Caco-2 (cell line): ENCODE results near the gene CTIF. TPM values are rescaled to one million over a fixed set of nuclear protein-coding genes. Genes with fewer than 3 reads are reported as not detected.

Experiments
- BruUV-seq: library from RNA; stranded (reverse); fragments of 400-500 nt; replicated peaks from 2 replicates; lab custom pipeline; 2021; lab: Mats Ljungman, UMichigan
- CTCF ChIA-PET: fragments of 300-600 bp; sonication (Branson Sonifier 250); formaldehyde crosslinking; loops from one replicate; lab custom pipeline; 2022; ENCODE audit warnings: antibody characterized with exemption; lab: Charles Lee
- POLR2A ChIA-PET: fragments of 300-600 bp; sonication (Branson Sonifier 250); formaldehyde crosslinking; loops from one replicate; lab custom pipeline; 2022; ENCODE audit warnings: antibody characterized with exemption; lab: Charles Lee
- DNase-seq, 2 experiments: peaks; one replicate each; pipeline versions ENCODE4 v3.0.0 to v3.0.0-alpha.2; 2020 to 2022
- H3K27me3 ChIP-seq: replicated peaks from 2 replicates; pipeline ENCODE4 v1.6.0; 2011; ENCODE audit warnings: low read length; ENCODE audit not compliant: control insufficient read depth, insufficient read depth
- H3K36me3 ChIP-seq: 2 replicates; pipeline ENCODE4 v1.5.1; 2011; ENCODE audit warnings: low read length; ENCODE audit not compliant: control insufficient read depth, insufficient read depth
- H3K4me1 ChIP-seq: fragments of 250-450 bp; sonication (Bioruptor Pico); 2 replicates; pipeline ENCODE4 v1.5.1; 2020; ENCODE audit warnings: mild to moderate bottlenecking
- H3K4me3 ChIP-seq: 2 replicates; pipeline ENCODE4 v1.5.1; 2011; ENCODE audit warnings: low read depth, mild to moderate bottlenecking, control low read depth, low read length
- H3K9me3 ChIP-seq: fragments of 250-450 bp; sonication (Bioruptor Pico); 2 replicates; pipeline ENCODE4 v1.5.1; 2020; ENCODE audit warnings: mild to moderate bottlenecking, moderate library complexity
- H3K27ac Mint-ChIP-seq: one replicate; pipeline ENCODE4 v1.8.0; 2022; ENCODE audit warnings: mixed read lengths; ENCODE audit not compliant: unreplicated experiment
- H3K27me3 Mint-ChIP-seq: one replicate; pipeline ENCODE4 v1.8.0; 2022; ENCODE audit warnings: mixed read lengths; ENCODE audit not compliant: insufficient read depth, unreplicated experiment
- H3K36me3 Mint-ChIP-seq: one replicate; pipeline ENCODE4 v1.8.0; 2022; ENCODE audit warnings: mild to moderate bottlenecking, mixed read lengths; ENCODE audit not compliant: insufficient read depth, unreplicated experiment
- H3K4me1 Mint-ChIP-seq: one replicate; pipeline ENCODE4 v1.8.0; 2022; ENCODE audit warnings: low read depth, mixed read lengths; ENCODE audit not compliant: unreplicated experiment
- H3K4me3 Mint-ChIP-seq: one replicate; pipeline ENCODE4 v1.8.0; 2022; ENCODE audit warnings: mild to moderate bottlenecking, moderate library complexity, mixed read lengths; ENCODE audit not compliant: unreplicated experiment
- H3K9me3 Mint-ChIP-seq: one replicate; pipeline ENCODE4 v1.8.0; 2022; ENCODE audit warnings: mixed read lengths; ENCODE audit not compliant: unreplicated experiment
- intact Hi-C: fragments of 100-400 bp; cut with micrococcal nuclease; formaldehyde crosslinking; loops from one replicate; pipeline ENCODE4 v1.10.0; 2022; ENCODE audit not compliant: unreplicated experiment
- total RNA-seq: library from RNA; stranded (reverse); gene quantifications from 2 replicates; pipeline ENCODE4 v1.2.3, GENCODE V29; 2022
- TF ChIP-seq, protein P1 (sequence below), 2 experiments: fragments of 200-600 bp in 1 of 2; IDR thresholded peaks; 1 replicate in 1 of 2; 2 replicates in 1 of 2; pipeline versions ENCODE4 v1.5.1 to v1.8.0; 2011 to 2022; ENCODE audit warnings: antibody characterized with exemption in 1 of 2, control low read depth in 1 of 2, inconsistent platforms in 1 of 2, low read depth in 1 of 2, low read length in 1 of 2, mild to moderate bottlenecking in 1 of 2, moderate library complexity in 1 of 2; ENCODE audit not compliant: insufficient read depth in 1 of 2, severe bottlenecking in 1 of 2, unreplicated experiment in 1 of 2

CTIF gene
- total RNA-seq, 1 experiment from 2014 or later = 19.9 TPM

- no peak overlapping the region for H3K27ac Mint-ChIP-seq
- Histone ChIP-seq H3K4me3 (no peak overlapping the region), H3K36me3 (no peaks in the 10 kb centered on the region), H3K4me1 (no peaks in the 10 kb centered on the region), H3K27me3 (no peaks in the 10 kb centered on the region), H3K9me3 (no peaks in the 10 kb centered on the region)
- DNase-seq = no peak
- ChIA-PET POLR2A (no interaction called here), CTCF (no interaction called here)
- intact Hi-C loops = no loop called here
- H3K36me3 Mint-ChIP-seq = peaks cover 4% of the 10 kb centered on the region
- no peaks in the 10 kb centered on the region for H3K9me3 Mint-ChIP-seq
- no peak overlapping the region for H3K4me3 Mint-ChIP-seq
- no peaks in the 10 kb centered on the region for H3K27me3 Mint-ChIP-seq
- TF ChIP-seq, protein P1, sequence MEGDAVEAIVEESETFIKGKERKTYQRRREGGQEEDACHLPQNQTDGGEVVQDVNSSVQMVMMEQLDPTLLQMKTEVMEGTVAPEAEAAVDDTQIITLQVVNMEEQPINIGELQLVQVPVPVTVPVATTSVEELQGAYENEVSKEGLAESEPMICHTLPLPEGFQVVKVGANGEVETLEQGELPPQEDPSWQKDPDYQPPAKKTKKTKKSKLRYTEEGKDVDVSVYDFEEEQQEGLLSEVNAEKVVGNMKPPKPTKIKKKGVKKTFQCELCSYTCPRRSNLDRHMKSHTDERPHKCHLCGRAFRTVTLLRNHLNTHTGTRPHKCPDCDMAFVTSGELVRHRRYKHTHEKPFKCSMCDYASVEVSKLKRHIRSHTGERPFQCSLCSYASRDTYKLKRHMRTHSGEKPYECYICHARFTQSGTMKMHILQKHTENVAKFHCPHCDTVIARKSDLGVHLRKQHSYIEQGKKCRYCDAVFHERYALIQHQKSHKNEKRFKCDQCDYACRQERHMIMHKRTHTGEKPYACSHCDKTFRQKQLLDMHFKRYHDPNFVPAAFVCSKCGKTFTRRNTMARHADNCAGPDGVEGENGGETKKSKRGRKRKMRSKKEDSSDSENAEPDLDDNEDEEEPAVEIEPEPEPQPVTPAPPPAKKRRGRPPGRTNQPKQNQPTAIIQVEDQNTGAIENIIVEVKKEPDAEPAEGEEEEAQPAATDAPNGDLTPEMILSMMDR (IDR thresholded peaks at IDR 0.05; ENCODE audit: insufficient read depth in 1 of 2, low read depth in 1 of 2, low read length in 1 of 2, severe bottlenecking in 1 of 2, unreplicated experiment in 1 of 2) = no peak
- no TSS peak for BruUV-seq
- H3K4me1 Mint-ChIP-seq = no peaks in the 10 kb centered on the region
Observed at GRCh38 chr18:48697441-48697840, 158.6 kb downstream of the CTIF start.

- Histone ChIP-seq H3K4me3 (no peak overlapping the region), H3K4me1 (no peaks in the 10 kb centered on the region), H3K36me3 (no peaks in the 10 kb centered on the region), H3K27me3 (no peaks in the 10 kb centered on the region), H3K9me3 (no peaks in the 10 kb centered on the region)
- TF ChIP-seq, protein P1 (IDR thresholded peaks at IDR 0.05; ENCODE audit: insufficient read depth in 1 of 2, low read depth in 1 of 2, low read length in 1 of 2, severe bottlenecking in 1 of 2, unreplicated experiment in 1 of 2) = no peak
- DNase-seq = no peak
- Mint-ChIP-seq H3K36me3 (peaks cover 4% of the 10 kb centered on the region), H3K4me1 (no peaks in the 10 kb centered on the region), H3K27ac (no peak overlapping the region), H3K4me3 (no peak overlapping the region), H3K27me3 (no peaks in the 10 kb centered on the region), H3K9me3 (no peaks in the 10 kb centered on the region)
- BruUV-seq = no TSS peak
- intact Hi-C loops = no loop called here
- ChIA-PET POLR2A (no interaction called here), CTCF (interaction anchor here (0.6 kb wide), 1 partner anchor 217 kb away, joined by 4 read pairs; no protein-coding TSS in a partner anchor)
Observed at GRCh38 chr18:48698707-48699106, 159.9 kb downstream of the CTIF start.

DNA sequence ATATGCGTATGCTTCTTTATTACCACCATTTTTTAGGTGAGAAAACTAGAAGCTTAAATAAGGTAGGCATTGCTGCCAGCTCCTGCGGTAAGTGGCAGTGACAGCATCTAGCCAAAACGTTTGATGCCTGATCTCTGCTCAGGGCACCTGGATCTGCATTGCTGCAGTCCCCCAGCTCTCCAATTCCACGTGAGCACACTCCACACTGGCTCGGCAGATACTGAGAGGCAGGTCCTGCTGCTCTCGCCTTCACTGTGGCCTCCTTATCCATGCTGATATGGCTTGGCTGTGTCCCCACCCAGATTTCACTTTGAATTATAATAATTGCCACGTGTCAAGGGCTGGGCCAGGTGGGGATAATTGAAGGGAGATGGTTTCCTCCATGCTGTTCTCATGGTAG lies 160.9 kb downstream of the CTIF start:
- intact Hi-C loops = no loop called here
- Mint-ChIP-seq H3K36me3 (no peaks in the 10 kb centered on the region), H3K4me3 (no peak overlapping the region), H3K27me3 (no peaks in the 10 kb centered on the region), H3K27ac (no peak overlapping the region), H3K9me3 (no peaks in the 10 kb centered on the region), H3K4me1 (no peaks in the 10 kb centered on the region)
- ChIA-PET CTCF (no interaction called here), POLR2A (no interaction called here)
- H3K36me3 ChIP-seq = no peaks in the 10 kb centered on the region
- H3K27me3 ChIP-seq = no peaks in the 10 kb centered on the region
- TF ChIP-seq, protein P1 (IDR thresholded peaks at IDR 0.05; ENCODE audit: insufficient read depth in 1 of 2, low read depth in 1 of 2, low read length in 1 of 2, severe bottlenecking in 1 of 2, unreplicated experiment in 1 of 2) = no peak
- no peak overlapping the region for H3K4me3 ChIP-seq
- DNase-seq = no peak
- BruUV-seq = no TSS peak
- H3K4me1 ChIP-seq = no peaks in the 10 kb centered on the region
- no peaks in the 10 kb centered on the region for H3K9me3 ChIP-seq
